ENCODE results near the gene MAP7.

DNA sequence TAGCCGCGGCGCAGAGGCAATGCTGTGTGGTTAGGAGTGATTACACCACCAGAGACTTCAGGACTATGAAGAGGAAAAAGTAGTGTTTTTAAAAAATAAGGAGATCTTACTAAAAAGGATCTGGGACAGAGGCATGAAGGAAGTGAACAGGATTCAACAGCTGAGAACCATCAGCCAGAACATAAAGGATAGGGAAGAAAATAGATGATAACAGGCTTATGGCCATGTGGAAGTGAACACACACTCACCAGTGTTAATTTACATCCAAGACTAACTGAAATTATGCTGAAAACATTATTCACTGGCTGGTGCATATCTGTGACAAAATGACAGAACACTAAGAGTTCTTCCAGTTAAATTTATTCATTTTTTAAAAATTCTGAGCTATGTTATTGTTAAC lies 213.1 kb downstream of the MAP7 start:
- TF ChIP-seq POLR2A (IDR thresholded peaks at IDR 0.05) = no peak
- TF ChIP-seq CTCF (IDR thresholded peaks at IDR 0.05) = no peak

Data from heart left ventricle (tissue), 13 donors.